WTC11 (cell line): ENCODE data around the gene H1-8.

Experiments used
- MXD4 ChIP-seq: fragments of 250-450 bp; sonication (Bioruptor Pico); IDR thresholded peaks from 2 replicates; pipeline ENCODE4 v1.8.0; 2021; ENCODE audit warnings: mild to moderate bottlenecking, moderate library complexity, borderline replicate concordance
- TEAD1 ChIP-seq: sonication (generic); formaldehyde crosslinking; IDR thresholded peaks from 2 replicates; pipeline ENCODE4 v1.8.0; 2022; ENCODE audit warnings: mild to moderate bottlenecking, missing genetic modification reagents
- TF ChIP-seq, protein P1 (sequence below): fragments of 250-450 bp; sonication (Bioruptor Pico); IDR thresholded peaks from 2 replicates; pipeline ENCODE4 v1.9.0; 2021; ENCODE audit warnings: moderate library complexity, mild to moderate bottlenecking, inconsistent platforms, borderline replicate concordance
- TF ChIP-seq, protein P2 (sequence below): sonication (generic); formaldehyde crosslinking; IDR thresholded peaks from 2 replicates; pipeline ENCODE4 v1.8.1; 2023; ENCODE audit warnings: mild to moderate bottlenecking, missing genetic modification reagents, moderate library complexity

DNA sequence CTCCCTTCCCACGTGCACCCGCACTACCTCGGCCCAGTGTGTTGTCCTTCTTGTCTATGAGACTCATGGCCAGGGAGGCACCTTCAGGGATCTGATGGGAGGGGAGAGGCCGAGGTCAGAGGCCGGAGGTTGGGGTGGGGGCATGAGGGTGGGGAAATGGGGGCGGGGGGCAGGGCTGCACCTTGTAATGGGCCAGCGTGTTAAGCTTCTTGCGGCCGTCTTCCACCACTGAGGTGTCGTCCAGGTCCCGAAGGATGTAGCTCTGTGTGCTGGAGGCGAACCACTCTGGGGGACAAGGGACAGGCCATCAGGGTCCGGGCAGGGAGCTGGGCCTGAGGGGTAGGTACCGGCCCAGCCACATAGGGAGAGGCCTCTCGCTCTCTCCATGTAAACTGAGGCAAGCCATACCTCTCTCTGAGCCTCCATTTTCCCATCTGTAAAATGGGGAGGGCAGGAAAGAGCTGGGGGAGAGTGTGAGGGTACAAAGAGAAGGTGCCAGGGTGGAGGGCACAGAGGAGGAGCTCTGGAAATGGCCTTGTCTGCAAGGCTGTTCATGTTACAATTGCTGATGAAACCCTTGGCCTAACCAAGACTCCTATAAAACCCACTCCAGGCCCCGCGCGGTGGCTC lies 18.8 kb downstream of the H1-8 start:
- TF ChIP-seq TEAD1 (CRISPR knock-in tag) = no peak
- TF ChIP-seq, protein P1, sequence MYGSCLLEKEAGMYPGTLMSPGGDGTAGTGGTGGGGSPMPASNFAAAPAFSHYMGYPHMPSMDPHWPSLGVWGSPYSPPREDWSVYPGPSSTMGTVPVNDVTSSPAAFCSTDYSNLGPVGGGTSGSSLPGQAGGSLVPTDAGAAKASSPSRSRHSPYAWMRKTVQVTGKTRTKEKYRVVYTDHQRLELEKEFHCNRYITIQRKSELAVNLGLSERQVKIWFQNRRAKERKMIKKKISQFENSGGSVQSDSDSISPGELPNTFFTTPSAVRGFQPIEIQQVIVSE (CRISPR knock-in tag) = no peak
- TF ChIP-seq, protein P2, sequence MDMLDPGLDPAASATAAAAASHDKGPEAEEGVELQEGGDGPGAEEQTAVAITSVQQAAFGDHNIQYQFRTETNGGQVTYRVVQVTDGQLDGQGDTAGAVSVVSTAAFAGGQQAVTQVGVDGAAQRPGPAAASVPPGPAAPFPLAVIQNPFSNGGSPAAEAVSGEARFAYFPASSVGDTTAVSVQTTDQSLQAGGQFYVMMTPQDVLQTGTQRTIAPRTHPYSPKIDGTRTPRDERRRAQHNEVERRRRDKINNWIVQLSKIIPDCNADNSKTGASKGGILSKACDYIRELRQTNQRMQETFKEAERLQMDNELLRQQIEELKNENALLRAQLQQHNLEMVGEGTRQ (CRISPR knock-in tag) = no peak
- no peak for TF ChIP-seq MXD4 (CRISPR knock-in tag)
